B cell (primary cell): ENCODE data around the gene RNF11. TPM values are rescaled to one million over a fixed set of nuclear protein-coding genes. Genes with fewer than 3 reads are reported as not detected.

ENCODE experiments used
- ATAC-seq: fragments of 200-7000 bp; cut with Tn5 transposase; one replicate; pipeline ENCODE4 v1.10.0; 2021; ENCODE audit warnings: low read depth, mild to moderate bottlenecking, moderate number of reproducible peaks, moderate library complexity
- CTCF ChIA-PET: fragments of 350-600 bp; sonication (Branson Sonifier 250); formaldehyde crosslinking; loops from one replicate; lab custom pipeline; 2021; ENCODE audit warnings: antibody characterized with exemption, inconsistent platforms; lab: Charles Lee
- POLR2A ChIA-PET: fragments of 350-600 bp; sonication (Branson Sonifier 250); formaldehyde crosslinking; loops from one replicate; lab custom pipeline; 2021; ENCODE audit warnings: antibody characterized with exemption; lab: Charles Lee
- DNase-seq: peaks from one replicate; pipeline ENCODE4 v3.0.0; 2013
- H2AFZ ChIP-seq: 2 replicates; pipeline ENCODE4 v1.6.1; 2012; ENCODE audit warnings: mild to moderate bottlenecking, low read depth, low read length; ENCODE audit not compliant: insufficient read depth, poor library complexity, severe bottlenecking
- H3K27ac ChIP-seq, 2 donors: 1 replicate in 1 of 2; 2 replicates in 1 of 2; pipeline ENCODE4 v1.5.1; 2012 to 2013; ENCODE audit warnings: low read length in 2 of 2, mild to moderate bottlenecking in 2 of 2, moderate library complexity in 1 of 2
- H3K27me3 ChIP-seq, 4 experiments: fragments of 200-600 bp in 1 of 4; sonication (generic) in 1 of 4; replicated peaks in 1 of 4; 1 replicate in 2 of 4; 2 replicates in 2 of 4; pipeline versions ENCODE4 v1.6.1 to v1.7.0; 2013 to 2016; ENCODE audit warnings: low read length in 3 of 4, mild to moderate bottlenecking in 2 of 4, mixed read lengths in 1 of 4, moderate library complexity in 1 of 4; ENCODE audit not compliant: insufficient read depth in 4 of 4, control insufficient read depth in 3 of 4; ENCODE audit errors: control extremely low read depth in 1 of 4
- H3K36me3 ChIP-seq, 2 experiments: replicated peaks in 1 of 2; 1 replicate in 1 of 2; 2 replicates in 1 of 2; pipeline versions ENCODE4 v1.6.1 to v1.7.1; 2013; ENCODE audit warnings: low read length in 1 of 2; ENCODE audit not compliant: insufficient read depth in 2 of 2, control insufficient read depth in 1 of 2; ENCODE audit errors: control extremely low read depth in 1 of 2, extremely low read depth in 1 of 2
- H3K4me1 ChIP-seq, 2 donors: fragments of 200-600 bp in 1 of 2; sonication (generic) in 1 of 2; 1 replicate in 1 of 2; 2 replicates in 1 of 2; pipeline versions ENCODE4 v1.5.1 to v1.6.1; 2013 to 2017; ENCODE audit warnings: low read length in 2 of 2; ENCODE audit not compliant: control insufficient read depth in 2 of 2, insufficient read depth in 2 of 2
- H3K4me2 ChIP-seq: replicated peaks from 2 replicates; pipeline ENCODE3; 2012; ENCODE audit warnings: mild to moderate bottlenecking, low read depth, low read length; ENCODE audit not compliant: poor library complexity, severe bottlenecking
- H3K4me3 ChIP-seq, 5 experiments: fragments of 200-600 bp in 1 of 5; sonication (generic) in 1 of 5; 1 replicate in 3 of 5; 2 replicates in 2 of 5; pipeline versions ENCODE4 v1.5.1 to v1.7.0; 2011 to 2016; ENCODE audit warnings: low read length in 4 of 5, mild to moderate bottlenecking in 4 of 5, low read depth in 2 of 5, control low read depth in 1 of 5, moderate library complexity in 1 of 5; ENCODE audit not compliant: insufficient read depth in 1 of 5; ENCODE audit errors: control extremely low read depth in 1 of 5, extremely low read depth in 1 of 5
- H3K79me2 ChIP-seq: fragments of 200-600 bp; sonication (generic); one replicate; pipeline ENCODE4 v1.6.0; 2016; ENCODE audit warnings: low read length; ENCODE audit not compliant: control insufficient read depth, insufficient read depth
- H3K9ac ChIP-seq: fragments of 200-600 bp; sonication (generic); 2 replicates; pipeline ENCODE4 v1.6.1; 2017; ENCODE audit warnings: mild to moderate bottlenecking, low read length, moderate library complexity
- H3K9me3 ChIP-seq, 3 donors: one replicate each; pipeline versions ENCODE4 v1.6.1 to v1.7.1; 2013; ENCODE audit warnings: low read length in 2 of 3; ENCODE audit not compliant: control insufficient read depth in 2 of 3, insufficient read depth in 1 of 3; ENCODE audit errors: control extremely low read depth in 1 of 3
- H4K20me1 ChIP-seq: 2 replicates; pipeline ENCODE4 v1.6.0; 2012; ENCODE audit warnings: mild to moderate bottlenecking, low read length; ENCODE audit not compliant: insufficient read depth, control insufficient read depth, poor library complexity, severe bottlenecking
- H3K27ac Mint-ChIP-seq: one replicate; pipeline ENCODE4 v1.8.0; 2021; ENCODE audit warnings: mixed read lengths
- H3K27me3 Mint-ChIP-seq: one replicate; pipeline ENCODE4 v1.8.0; 2021; ENCODE audit warnings: mixed read lengths
- H3K4me1 Mint-ChIP-seq: one replicate; pipeline ENCODE4 v1.8.0; 2021; ENCODE audit warnings: mixed read lengths
- H3K4me3 Mint-ChIP-seq: one replicate; pipeline ENCODE4 v1.8.0; 2021; ENCODE audit warnings: mixed read lengths
- H3K9me3 Mint-ChIP-seq: one replicate; pipeline ENCODE4 v1.8.0; 2022; ENCODE audit warnings: mixed read lengths; ENCODE audit not compliant: insufficient read depth
- CTCF ChIP-seq: fragments of 200-600 bp; IDR thresholded peaks from one replicate; pipeline ENCODE4 v1.8.0; 2022; ENCODE audit warnings: antibody characterized with exemption, mild to moderate bottlenecking
- EZH2 ChIP-seq: IDR thresholded peaks from 2 replicates; pipeline ENCODE4 v1.6.1; 2012; ENCODE audit warnings: borderline replicate concordance, low read depth, mild to moderate bottlenecking, moderate library complexity, low read length; ENCODE audit not compliant: insufficient read depth, poor library complexity, severe bottlenecking
- WGBS: methylation state at CpG from one replicate; pipeline ENCODE4 v1.1.5; 2013; ENCODE audit warnings: missing lambda C conversion rate; ENCODE audit not compliant: insufficient coverage; 5-methylcytosine and 5-hydroxymethylcytosine counted together
- intact Hi-C: fragments of 100-400 bp; cut with micrococcal nuclease; formaldehyde crosslinking; loops from one replicate; pipeline ENCODE4 v1.10.0; 2022
- polyA plus RNA-seq: library from polyadenylated mRNA; depleted of rRNA; stranded (reverse); fragments of >200 nt; gene quantifications from 2 replicates; pipeline ENCODE4 v1.2.3, GENCODE V29; 2012
- total RNA-seq, 2 donors: library from RNA; stranded (reverse); fragments of 120-200 nt in 1 of 2; gene quantifications; 1 replicate in 1 of 2; 2 replicates in 1 of 2; pipeline versions ENCODE4 v1.2.3 to v1.2.4, GENCODE V29; 2013 to 2022

RNF11 gene
- total and polyA plus RNA-seq, 2 donors (not counting 1 experiment from before 2014, with no cell fraction given): 10.0 to 20.6 TPM

- no peak overlapping the region for H3K4me3 Mint-ChIP-seq
- 100% methylated on average over 1 of the region's 4 CpGs for WGBS
- Histone ChIP-seq H3K27me3 (no peaks in the 10 kb centered on the region), H3K27ac (no peak overlapping the region), H3K79me2 (peaks cover 48% of the 10 kb centered on the region), H3K9me3 (no peaks in the 10 kb centered on the region), H3K4me2 (no peak overlapping the region), H3K9ac (no peak overlapping the region), H2AFZ (no peak overlapping the region), H3K36me3 (no peaks in the 10 kb centered on the region), H4K20me1 (peaks cover 7% of the 10 kb centered on the region), H3K4me1 (peaks cover 11 to 14% of the 10 kb centered on the region in 2 donors), H3K4me3 (no peak overlapping the region)
- no peak overlapping the region for H3K27ac Mint-ChIP-seq
- no peaks in the 10 kb centered on the region for H3K9me3 Mint-ChIP-seq
- ATAC-seq (no peak), DNase-seq (no peak)
- ChIA-PET POLR2A (no interaction called here), CTCF (interaction anchor here (0.9 kb wide), 1 partner anchor 23 kb away, joined by 3 read pairs; no protein-coding TSS in a partner anchor)
- TF ChIP-seq CTCF: no peak
- TF ChIP-seq EZH2: no peak
- intact Hi-C loops: no loop called here
- peaks cover 34% of the 10 kb centered on the region for H3K4me1 Mint-ChIP-seq
- no peaks in the 10 kb centered on the region for H3K27me3 Mint-ChIP-seq
Observed at GRCh38 chr1:51263147-51263877, 27.2 kb downstream of the RNF11 start.

GRCh38 chr1:51264451-51264850 lies 28.4 kb downstream of the RNF11 start:
- no peaks in the 10 kb centered on the region for H3K36me3 ChIP-seq
- no peak overlapping the region for H3K27ac Mint-ChIP-seq
- POLR2A ChIA-PET: no interaction called here
- ATAC-seq: no peak
- H3K79me2 ChIP-seq: peaks cover 38% of the 10 kb centered on the region
- H3K4me3 ChIP-seq: no peak overlapping the region
- no peak for DNase-seq
- CTCF ChIA-PET: interaction anchor here (0.6 kb wide), 1 partner anchor 380 kb away, joined by 3 read pairs; no protein-coding TSS in a partner anchor
- H3K27me3 ChIP-seq: no peaks in the 10 kb centered on the region
- no peak overlapping the region for H3K4me3 Mint-ChIP-seq
- H3K9me3 ChIP-seq: no peaks in the 10 kb centered on the region
- intact Hi-C loops: no loop called here
- no peak for TF ChIP-seq EZH2
- no peak for TF ChIP-seq CTCF
- no peak overlapping the region for H3K27ac ChIP-seq
- no peaks in the 10 kb centered on the region for H4K20me1 ChIP-seq
- peaks cover 40% of the 10 kb centered on the region for H3K4me1 Mint-ChIP-seq
- H3K4me2 ChIP-seq: no peak overlapping the region
- peaks cover 16 to 20% of the 10 kb centered on the region in 2 donors for H3K4me1 ChIP-seq
- no peak overlapping the region for H3K9ac ChIP-seq
- no peaks in the 10 kb centered on the region for H3K9me3 Mint-ChIP-seq
- H3K27me3 Mint-ChIP-seq: no peaks in the 10 kb centered on the region
- no peak overlapping the region for H2AFZ ChIP-seq
- 40% methylated on average over 3 of the region's 3 CpGs for WGBS
